Uterus (tissue), 4 donors: ENCODE results near the gene WDR59. TPM values are rescaled to one million over a fixed set of nuclear protein-coding genes. Genes with fewer than 3 reads are reported as not detected.
"Not testable (repeated sequence)": the region's sequence is repeated elsewhere in the genome, so short reads cannot be mapped to it uniquely, and the experiment has no call there.

ENCODE experiments used
- DNase-seq, 2 donors: peaks; one replicate each; pipeline ENCODE4 v3.0.0-alpha.2; 2019 to 2020
- H3K27ac ChIP-seq, 2 donors: fragments of 200-600 bp; sonication (generic); 1 replicate in 1 of 2; 2 replicates in 1 of 2; pipeline ENCODE4 v1.5.1; 2016 to 2018
- H3K27me3 ChIP-seq, 2 donors: fragments of 200-600 bp; sonication (generic); one replicate each; pipeline ENCODE4 v1.5.1; 2018 to 2019; ENCODE audit warnings: control low read depth in 1 of 2
- H3K36me3 ChIP-seq, 2 donors: fragments of 200-600 bp; sonication (generic); one replicate each; pipeline ENCODE4 v1.5.1; 2019; ENCODE audit warnings: control low read depth in 1 of 2
- H3K4me1 ChIP-seq, 2 donors: fragments of 200-600 bp; sonication (generic); one replicate each; pipeline ENCODE4 v1.5.1; 2018 to 2019; ENCODE audit warnings: control low read depth in 1 of 2
- H3K4me3 ChIP-seq, 2 donors: fragments of 200-600 bp; sonication (generic); 1 replicate in 1 of 2; 2 replicates in 1 of 2; pipeline ENCODE4 v1.5.1; 2018 to 2019; ENCODE audit warnings: mild to moderate bottlenecking in 1 of 2
- H3K9me3 ChIP-seq, 2 donors: fragments of 200-600 bp; sonication (generic); one replicate each; pipeline ENCODE4 v1.5.1; 2019; ENCODE audit warnings: control low read depth in 1 of 2
- CTCF ChIP-seq, 4 experiments: fragments of 200-600 bp in 2 of 4; fragments of 450-650 bp in 2 of 4; sonication (generic) in 2 of 4; IDR thresholded peaks; one replicate each; pipeline ENCODE4 v1.5.1; 2016 to 2019; ENCODE audit warnings: antibody characterized with exemption in 4 of 4, mild to moderate bottlenecking in 2 of 4, moderate library complexity in 1 of 4
- POLR2A ChIP-seq, 2 donors: fragments of 450-650 bp; IDR thresholded peaks; one replicate each; pipeline ENCODE4 v1.6.1; 2016; ENCODE audit warnings: antibody characterized with exemption in 2 of 2, mild to moderate bottlenecking in 1 of 2, moderate library complexity in 1 of 2
- intact Hi-C: fragments of 100-400 bp; cut with DNase I; formaldehyde crosslinking; loops from one replicate; pipeline ENCODE4 v1.15.1; 2023; ENCODE audit warnings: low total_unique reads
- total RNA-seq, 4 donors: library from RNA; depleted of rRNA in 3 of 4; stranded (reverse); fragments of >200 nt in 3 of 4; gene quantifications; one replicate each; pipeline versions ENCODE4 v1.1.0 to v1.2.4, GENCODE V29; 2014 to 2023
- donor health status: DM: yes; HTN: yes; CAD: no.

WDR59 gene
- total RNA-seq, 4 donors from 2014 or later: 37.1 to 103 (median 65.0) TPM

- H3K4me3 ChIP-seq: no peak overlapping the region
- no peaks in the 10 kb centered on the region for H3K9me3 ChIP-seq
- no peaks in the 10 kb centered on the region for H3K27me3 ChIP-seq
- no peak for DNase-seq
- H3K27ac ChIP-seq: peak overlapping the region; percentile 76 to 82
- TF ChIP-seq POLR2A (IDR thresholded peaks at IDR 0.05) (no peak), CTCF (IDR thresholded peaks at IDR 0.05) (no peak)
- intact Hi-C loops: no loop called here
- no peaks in the 10 kb centered on the region for H3K36me3 ChIP-seq
- H3K4me1 ChIP-seq: no peaks in the 10 kb centered on the region
Observed at GRCh38 chr16:74990832-74991231, 5.9 kb upstream of the WDR59 start.

- H3K27me3 ChIP-seq, intact Hi-C loops: not testable (repeated sequence)
Observed at GRCh38 chr16:74989864-74990263, 4.9 kb upstream of the WDR59 start.

GRCh38 chr16:74987027-74987681 lies 2.2 kb upstream of the WDR59 start:
- H3K27me3 ChIP-seq: no peaks in the 10 kb centered on the region
- H3K4me3 ChIP-seq: no peak overlapping the region
- no peaks in the 10 kb centered on the region for H3K4me1 ChIP-seq
- no peak for DNase-seq
- H3K36me3 ChIP-seq: no peaks in the 10 kb centered on the region
- intact Hi-C loops: no loop called here
- TF ChIP-seq POLR2A (IDR thresholded peaks at IDR 0.05): no peak
- TF ChIP-seq CTCF (IDR thresholded peaks at IDR 0.05): no peak
- H3K9me3 ChIP-seq: no peaks in the 10 kb centered on the region
- no peak overlapping the region for H3K27ac ChIP-seq

More at GRCh38 chr16:74989864-74990263, 4.9 kb upstream of the WDR59 start:
- not testable (repeated sequence) for H3K9me3 ChIP-seq, H3K4me3 ChIP-seq, DNase-seq, H3K27ac ChIP-seq, H3K4me1 ChIP-seq, H3K36me3 ChIP-seq

GRCh38 chr16:74984194-74984528 lies 762 bp downstream of the WDR59 start:
- no peak for TF ChIP-seq CTCF (IDR thresholded peaks at IDR 0.05)
- TF ChIP-seq POLR2A (IDR thresholded peaks at IDR 0.05): no peak
- no peaks in the 10 kb centered on the region for H3K36me3 ChIP-seq
- H3K4me3 ChIP-seq: peak overlapping the region; percentile 96 to 97
- no peaks in the 10 kb centered on the region for H3K4me1 ChIP-seq
- peak overlapping the region; percentile 73 to 85 for H3K27ac ChIP-seq
- no peaks in the 10 kb centered on the region for H3K27me3 ChIP-seq
- H3K9me3 ChIP-seq: no peaks in the 10 kb centered on the region
- intact Hi-C loops: no loop called here
- no peak for DNase-seq

- intact Hi-C loops: no loop called here
- H3K9me3 ChIP-seq: no peaks in the 10 kb centered on the region
- no peak overlapping the region for H3K27ac ChIP-seq
- DNase-seq: no peak
- no peaks in the 10 kb centered on the region for H3K4me1 ChIP-seq
- H3K36me3 ChIP-seq: no peaks in the 10 kb centered on the region
- H3K4me3 ChIP-seq: no peak overlapping the region
- H3K27me3 ChIP-seq: no peaks in the 10 kb centered on the region
- no peak for TF ChIP-seq CTCF (IDR thresholded peaks at IDR 0.05)
- TF ChIP-seq POLR2A (IDR thresholded peaks at IDR 0.05): no peak
Observed at GRCh38 chr16:74982256-74982655, 2.7 kb downstream of the WDR59 start.

GRCh38 chr16:74975591-74975990 lies 9.3 kb downstream of the WDR59 start:
- no peaks in the 10 kb centered on the region for H3K9me3 ChIP-seq
- no peaks in the 10 kb centered on the region for H3K36me3 ChIP-seq
- H3K4me3 ChIP-seq: no peak overlapping the region
- no peak overlapping the region for H3K27ac ChIP-seq
- DNase-seq: no peak
- TF ChIP-seq CTCF (IDR thresholded peaks at IDR 0.05): no peak
- no peak for TF ChIP-seq POLR2A (IDR thresholded peaks at IDR 0.05)
- H3K4me1 ChIP-seq: no peaks in the 10 kb centered on the region
- intact Hi-C loops: no loop called here
- H3K27me3 ChIP-seq: no peaks in the 10 kb centered on the region
